ENCODE measurements around the gene NCOA7.

The NCOA7 gene

GRCh38 chr6:125868678-125869395 is 78.1 kb downstream of the NCOA7 start:
- no peak for DNase-seq (ENCODE audit: extremely low spot score)
- ChIA-PET CTCF (interaction anchor here (0.9 to 1.6 kb wide), 6 partner anchors 9 to 88 kb away, joined by 3 to 9 read pairs (median 4); no protein-coding TSS in a partner anchor), POLR2A (no interaction called here)
- TF ChIP-seq CTCF (IDR thresholded peaks at IDR 0.05; ENCODE audit: control extremely low read depth, extremely low read depth, low read depth, missing control alignments): no peak

- ChIA-PET CTCF (interaction anchor here (1.6 kb wide), 1 partner anchor 21 kb away, joined by 4 read pairs; no protein-coding TSS in a partner anchor), POLR2A (no interaction called here)
- TF ChIP-seq CTCF (IDR thresholded peaks at IDR 0.05; ENCODE audit: control extremely low read depth, extremely low read depth, low read depth, missing control alignments): no peak
- DNase-seq (ENCODE audit: extremely low spot score): no peak
These were observed 78.7 kb downstream of the NCOA7 start for GRCh38 chr6:125869427-125869826.

GRCh38 chr6:125871365-125871764 is 80.6 kb downstream of the NCOA7 start:
- ChIA-PET POLR2A (no interaction called here), CTCF (interaction anchor here (0.7 to 2.3 kb wide), 3 partner anchors 9 to 20 kb away, joined by 3 to 7 read pairs (median 4); no protein-coding TSS in a partner anchor)
- TF ChIP-seq CTCF (IDR thresholded peaks at IDR 0.05; ENCODE audit: control extremely low read depth, extremely low read depth, low read depth, missing control alignments): no peak
- no peak for DNase-seq (ENCODE audit: extremely low spot score)

- CTCF ChIA-PET: interaction anchor here (1.0 to 2.3 kb wide), 4 partner anchors 10 to 34 kb away, joined by 3 to 7 read pairs (median 6); no protein-coding TSS in a partner anchor
- TF ChIP-seq CTCF (IDR thresholded peaks at IDR 0.05; ENCODE audit: control extremely low read depth, extremely low read depth, low read depth, missing control alignments): no peak
- POLR2A ChIA-PET: no interaction called here
- DNase-seq (ENCODE audit: extremely low spot score): no peak
These were observed 81.6 kb downstream of the NCOA7 start for GRCh38 chr6:125872259-125872921.

GRCh38 chr6:125882243-125882642 is 91.5 kb downstream of the NCOA7 start:
- ChIA-PET POLR2A (no interaction called here), CTCF (interaction anchor here (0.9 to 1.5 kb wide), 2 partner anchors 25 to 74 kb away, joined by 3 to 6 read pairs; partner anchors contain the start of gene HINT3)
- no peak for TF ChIP-seq CTCF (IDR thresholded peaks at IDR 0.05; ENCODE audit: control extremely low read depth, extremely low read depth, low read depth, missing control alignments)
- DNase-seq (ENCODE audit: extremely low spot score): no peak

- no peak for TF ChIP-seq CTCF (IDR thresholded peaks at IDR 0.05; ENCODE audit: control extremely low read depth, extremely low read depth, low read depth, missing control alignments)
- CTCF ChIA-PET: interaction anchor here (0.7 to 2.0 kb wide), 7 partner anchors 10 to 47 kb away, joined by 3 to 8 read pairs (median 3); no protein-coding TSS in a partner anchor
- no peak for DNase-seq (ENCODE audit: extremely low spot score)
- POLR2A ChIA-PET: no interaction called here
These were observed 94.0 kb downstream of the NCOA7 start for GRCh38 chr6:125884634-125885371.
